ENCODE results near the gene PRPH. TPM values are rescaled to one million over a fixed set of nuclear protein-coding genes. Genes with fewer than 3 reads are reported as not detected.
"Not testable (repeated sequence)": the region's sequence is repeated elsewhere in the genome, so short reads cannot be mapped to it uniquely, and the experiment has no call there.

The PRPH gene
- polyA plus RNA-seq, 3 donors, result not detected

DNA sequence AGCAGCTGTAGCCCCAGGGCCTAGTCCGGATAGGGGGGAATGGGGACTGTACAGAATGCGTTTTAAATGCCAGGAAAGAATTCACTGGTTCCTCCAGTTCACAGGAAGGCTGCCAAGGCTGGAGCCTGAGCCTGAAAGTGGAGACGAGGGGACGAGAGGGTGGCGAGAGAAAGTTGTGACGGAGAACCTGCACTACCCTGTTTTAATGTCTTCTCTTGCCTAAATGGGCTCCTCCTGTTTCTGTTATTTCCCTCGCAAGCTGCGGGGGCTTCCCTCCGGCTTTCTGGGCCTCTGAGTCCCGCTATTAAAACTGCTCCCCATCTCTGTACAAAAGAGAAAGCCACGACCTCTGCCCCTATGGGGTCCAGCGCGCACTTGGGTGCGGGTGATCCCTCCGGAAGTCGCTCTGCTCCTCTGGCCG lies 37.5 kb downstream of the PRPH start:
- 88% methylated on average over 11 of the region's 17 CpGs for whole genome bisulfite sequencing (ENCODE audit: insufficient coverage)
- Histone ChIP-seq H3K79me2 (ENCODE audit: insufficient read depth, low read length) (no peaks in the 10 kb centered on the region), H3K4me3 (replicated peaks in 1 of 3; ENCODE audit: low read depth in 2 of 3, low read length in 3 of 3) (no peak overlapping the region), H3K4me2 (replicated peaks; ENCODE audit: extremely low read depth, low read length, poor library complexity, severe bottlenecking) (peak overlapping the region; percentile 54), H3K4me1 (ENCODE audit: control insufficient read depth in 1 of 2, insufficient read depth in 2 of 2, low read length in 2 of 2) (peaks cover 11 to 19% of the 10 kb centered on the region in 2 donors), H4K20me1 (ENCODE audit: insufficient read depth, low read length) (no peaks in the 10 kb centered on the region), H3K36me3 (replicated peaks in 1 of 2; ENCODE audit: control insufficient read depth in 1 of 2, insufficient read depth in 2 of 2, low read length in 2 of 2) (peaks cover 16 to 38% of the 10 kb centered on the region in 2 donors), H3K27me3 (ENCODE audit: control insufficient read depth in 2 of 2, insufficient read depth in 2 of 2, low read length in 2 of 2) (peaks cover 48 to 55% of the 10 kb centered on the region in 2 donors), H2AFZ (ENCODE audit: insufficient read depth, low read depth, low read length, poor library complexity, severe bottlenecking) (no peak overlapping the region), H3K9me3 (replicated peaks in 1 of 2; ENCODE audit: control insufficient read depth in 1 of 2, insufficient read depth in 1 of 2, low read length in 2 of 2) (peaks cover 0 to 12% of the 10 kb centered on the region in 2 donors), H3K27ac (ENCODE audit: low read depth in 1 of 2, low read length in 2 of 2) (no peak overlapping the region), H3K9ac (ENCODE audit: insufficient read depth, low read length, poor library complexity, severe bottlenecking) (no peak overlapping the region)
- no peak overlapping the region for H3K27ac Mint-ChIP-seq
- peaks cover 49 to 56% of the 10 kb centered on the region in 2 donors for H3K36me3 Mint-ChIP-seq
- peaks cover 0 to 17% (median 11%) of the 10 kb centered on the region in 7 donors for H3K9me3 Mint-ChIP-seq
- TF ChIP-seq CTCF (IDR thresholded peaks at IDR 0.05), result no peak
- intact Hi-C loops (cut with micrococcal nuclease), result no loop called here
- peak overlapping the region in 1 of 2 donors; percentile 81 for H3K4me3 Mint-ChIP-seq
- H3K4me1 Mint-ChIP-seq, result peaks cover 28% of the 10 kb centered on the region
- DNase-seq, result no peak
- peaks cover 55 to 69% (median 59%) of the 10 kb centered on the region in 3 donors for H3K27me3 Mint-ChIP-seq (ENCODE audit: low read depth in 3 of 3)

DNA sequence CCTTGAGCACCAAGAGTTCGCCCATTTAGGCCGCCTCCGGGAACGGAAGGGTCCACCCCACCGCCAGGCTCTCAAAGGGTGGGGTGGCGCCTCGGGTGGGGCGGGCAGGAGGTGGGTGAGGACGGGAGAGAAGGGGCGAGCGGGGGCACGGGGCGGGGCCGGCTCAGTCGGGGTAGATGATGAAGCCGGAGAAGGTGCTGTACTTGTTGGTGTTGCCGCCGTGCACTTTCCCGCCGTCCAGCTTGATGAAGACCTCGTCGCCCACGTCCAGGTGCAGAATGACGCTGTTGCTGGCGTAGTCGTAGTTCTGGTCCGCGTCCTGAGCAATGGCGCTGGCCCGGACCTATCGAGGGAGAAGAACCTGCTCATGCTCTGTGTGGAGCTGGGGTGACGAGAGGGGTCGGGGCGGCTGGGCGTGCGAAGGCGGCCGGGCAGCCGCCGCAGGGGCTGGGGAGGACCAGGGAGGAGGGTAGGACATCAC lies 38.0 kb downstream of the PRPH start:
- H3K4me3 ChIP-seq (replicated peaks in 1 of 3; ENCODE audit: low read depth in 2 of 3, low read length in 3 of 3), result no peak overlapping the region
- intact Hi-C loops (cut with micrococcal nuclease), result no loop called here
- peaks cover 0 to 17% of the 10 kb centered on the region in 2 donors for H3K9me3 ChIP-seq (replicated peaks in 1 of 2; ENCODE audit: control insufficient read depth in 1 of 2, insufficient read depth in 1 of 2, low read length in 2 of 2)
- Mint-ChIP-seq H3K9me3 (peaks cover 0 to 21% (median 11%) of the 10 kb centered on the region in 7 donors), H3K27ac (peak overlapping the region in 1 of 7 donors; percentile 12), H3K36me3 (peaks cover 47 to 51% of the 10 kb centered on the region in 2 donors), H3K4me1 (peaks cover 33% of the 10 kb centered on the region), H3K27me3 (ENCODE audit: low read depth in 3 of 3) (peaks cover 60 to 73% (median 61%) of the 10 kb centered on the region in 3 donors), H3K4me3 (peak overlapping the region; percentile 63 to 84)
- DNase-seq, result no peak
- H3K79me2 ChIP-seq (ENCODE audit: insufficient read depth, low read length), result no peaks in the 10 kb centered on the region
- peak overlapping the region; percentile 50 for H2AFZ ChIP-seq (ENCODE audit: insufficient read depth, low read depth, low read length, poor library complexity, severe bottlenecking)
- WGBS (ENCODE audit: insufficient coverage), result 16% methylated on average over 38 of the region's 40 CpGs
- no peak overlapping the region for H3K9ac ChIP-seq (ENCODE audit: insufficient read depth, low read length, poor library complexity, severe bottlenecking)
- H4K20me1 ChIP-seq (ENCODE audit: insufficient read depth, low read length), result no peaks in the 10 kb centered on the region
- peaks cover 15 to 33% of the 10 kb centered on the region in 2 donors for H3K36me3 ChIP-seq (replicated peaks in 1 of 2; ENCODE audit: control insufficient read depth in 1 of 2, insufficient read depth in 2 of 2, low read length in 2 of 2)
- H3K27ac ChIP-seq (ENCODE audit: low read depth in 1 of 2, low read length in 2 of 2), result no peak overlapping the region
- TF ChIP-seq CTCF (IDR thresholded peaks at IDR 0.05), result no peak
- peaks cover 53 to 60% of the 10 kb centered on the region in 2 donors for H3K27me3 ChIP-seq (ENCODE audit: control insufficient read depth in 2 of 2, insufficient read depth in 2 of 2, low read length in 2 of 2)
- peaks cover 11 to 22% of the 10 kb centered on the region in 2 donors for H3K4me1 ChIP-seq (ENCODE audit: control insufficient read depth in 1 of 2, insufficient read depth in 2 of 2, low read length in 2 of 2)
- peak overlapping the region; percentile 54 for H3K4me2 ChIP-seq (replicated peaks; ENCODE audit: extremely low read depth, low read length, poor library complexity, severe bottlenecking)

- H3K4me3 ChIP-seq (replicated peaks in 1 of 3; ENCODE audit: low read depth in 2 of 3, low read length in 3 of 3); DNase-seq; intact Hi-C loops (cut with micrococcal nuclease); H3K27ac Mint-ChIP-seq; H3K9ac ChIP-seq (ENCODE audit: insufficient read depth, low read length, poor library complexity, severe bottlenecking); H3K4me2 ChIP-seq (replicated peaks; ENCODE audit: extremely low read depth, low read length, poor library complexity, severe bottlenecking); H4K20me1 ChIP-seq (ENCODE audit: insufficient read depth, low read length); H2AFZ ChIP-seq (ENCODE audit: insufficient read depth, low read depth, low read length, poor library complexity, severe bottlenecking); H3K79me2 ChIP-seq (ENCODE audit: insufficient read depth, low read length); H3K27ac ChIP-seq (ENCODE audit: low read depth in 1 of 2, low read length in 2 of 2): not testable (repeated sequence)
- H3K36me3 Mint-ChIP-seq, result peaks cover 43 to 44% of the 10 kb centered on the region in 2 donors
- peaks cover 61 to 68% of the 10 kb centered on the region in 2 donors for H3K27me3 ChIP-seq (ENCODE audit: control insufficient read depth in 2 of 2, insufficient read depth in 2 of 2, low read length in 2 of 2)
- H3K4me1 ChIP-seq (ENCODE audit: control insufficient read depth in 1 of 2, insufficient read depth in 2 of 2, low read length in 2 of 2), result peaks cover 11 to 22% of the 10 kb centered on the region in 2 donors
- WGBS (ENCODE audit: insufficient coverage), result 24% methylated on average over 5 of the region's 21 CpGs
- peaks cover 69 to 82% (median 70%) of the 10 kb centered on the region in 3 donors for H3K27me3 Mint-ChIP-seq (ENCODE audit: low read depth in 3 of 3)
- peaks cover 34% of the 10 kb centered on the region for H3K4me1 Mint-ChIP-seq
- peaks cover 15 to 29% of the 10 kb centered on the region in 2 donors for H3K36me3 ChIP-seq (replicated peaks in 1 of 2; ENCODE audit: control insufficient read depth in 1 of 2, insufficient read depth in 2 of 2, low read length in 2 of 2)
- peaks cover 0 to 17% of the 10 kb centered on the region in 2 donors for H3K9me3 ChIP-seq (replicated peaks in 1 of 2; ENCODE audit: control insufficient read depth in 1 of 2, insufficient read depth in 1 of 2, low read length in 2 of 2)
- peaks cover 0 to 21% (median 11%) of the 10 kb centered on the region in 7 donors for H3K9me3 Mint-ChIP-seq
- peak overlapping the region in 1 of 2 donors; percentile 84 for H3K4me3 Mint-ChIP-seq
These were observed 38.8 kb downstream of the PRPH start for GRCh38 chr12:49333778-49334177.
